ENCODE results near the gene NNMT.

Gene NNMT

GRCh38 chr11:114307524-114308203 lies 11.5 kb downstream of the NNMT start:
- H3K9ac ChIP-seq (ENCODE audit: low read length): no peak overlapping the region
- no peaks in the 10 kb centered on the region for H3K79me2 ChIP-seq (ENCODE audit: low read length)
- H4K20me1 ChIP-seq (ENCODE audit: insufficient read depth, low read length): no peaks in the 10 kb centered on the region
- no peak overlapping the region for H3K4me3 ChIP-seq (ENCODE audit: low read length)
- TF ChIP-seq EZH2 (optimal IDR thresholded peaks at IDR 0.05; ENCODE audit: low read depth, low read length) (no peak), EZH2phosphoT487 (IDR thresholded peaks at IDR 0.05; ENCODE audit: low read length) (no peak)
- TF ChIP-seq, protein P1, sequence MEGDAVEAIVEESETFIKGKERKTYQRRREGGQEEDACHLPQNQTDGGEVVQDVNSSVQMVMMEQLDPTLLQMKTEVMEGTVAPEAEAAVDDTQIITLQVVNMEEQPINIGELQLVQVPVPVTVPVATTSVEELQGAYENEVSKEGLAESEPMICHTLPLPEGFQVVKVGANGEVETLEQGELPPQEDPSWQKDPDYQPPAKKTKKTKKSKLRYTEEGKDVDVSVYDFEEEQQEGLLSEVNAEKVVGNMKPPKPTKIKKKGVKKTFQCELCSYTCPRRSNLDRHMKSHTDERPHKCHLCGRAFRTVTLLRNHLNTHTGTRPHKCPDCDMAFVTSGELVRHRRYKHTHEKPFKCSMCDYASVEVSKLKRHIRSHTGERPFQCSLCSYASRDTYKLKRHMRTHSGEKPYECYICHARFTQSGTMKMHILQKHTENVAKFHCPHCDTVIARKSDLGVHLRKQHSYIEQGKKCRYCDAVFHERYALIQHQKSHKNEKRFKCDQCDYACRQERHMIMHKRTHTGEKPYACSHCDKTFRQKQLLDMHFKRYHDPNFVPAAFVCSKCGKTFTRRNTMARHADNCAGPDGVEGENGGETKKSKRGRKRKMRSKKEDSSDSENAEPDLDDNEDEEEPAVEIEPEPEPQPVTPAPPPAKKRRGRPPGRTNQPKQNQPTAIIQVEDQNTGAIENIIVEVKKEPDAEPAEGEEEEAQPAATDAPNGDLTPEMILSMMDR (IDR thresholded peaks at IDR 0.05; ENCODE audit: low read length): no peak
- no peaks in the 10 kb centered on the region for H3K27me3 ChIP-seq (replicated peaks; ENCODE audit: insufficient read depth, low read length)
- DNase-seq: no peak
- H3K4me2 ChIP-seq (ENCODE audit: low read depth, low read length): no peak overlapping the region
- H3K4me1 ChIP-seq (ENCODE audit: low read length): no peaks in the 10 kb centered on the region
- H3K36me3 ChIP-seq (replicated peaks; ENCODE audit: insufficient read depth, low read length): no peaks in the 10 kb centered on the region
- H3F3A ChIP-seq (ENCODE audit: insufficient read depth, low read length): no peaks in the 10 kb centered on the region
- H3K9me2 ChIP-seq (replicated peaks; ENCODE audit: insufficient read depth, low read length): no peaks in the 10 kb centered on the region
- H2AFZ ChIP-seq (ENCODE audit: low read length): no peak overlapping the region
- no peak overlapping the region for H3K27ac ChIP-seq (ENCODE audit: low read length)
- H3K9me3 ChIP-seq (replicated peaks; ENCODE audit: insufficient read depth, low read length): no peaks in the 10 kb centered on the region

- Histone ChIP-seq H3K9me2 (replicated peaks; ENCODE audit: insufficient read depth, low read length) (no peaks in the 10 kb centered on the region), H3K36me3 (replicated peaks; ENCODE audit: insufficient read depth, low read length) (no peaks in the 10 kb centered on the region), H3K27me3 (replicated peaks; ENCODE audit: insufficient read depth, low read length) (no peaks in the 10 kb centered on the region), H3K27ac (ENCODE audit: low read length) (no peak overlapping the region), H3K4me1 (ENCODE audit: low read length) (no peaks in the 10 kb centered on the region), H3K79me2 (ENCODE audit: low read length) (no peaks in the 10 kb centered on the region), H2AFZ (ENCODE audit: low read length) (no peak overlapping the region), H4K20me1 (ENCODE audit: insufficient read depth, low read length) (no peaks in the 10 kb centered on the region), H3K9me3 (replicated peaks; ENCODE audit: insufficient read depth, low read length) (no peaks in the 10 kb centered on the region), H3K4me3 (ENCODE audit: low read length) (no peak overlapping the region), H3K9ac (ENCODE audit: low read length) (no peak overlapping the region), H3K4me2 (ENCODE audit: low read depth, low read length) (no peak overlapping the region), H3F3A (ENCODE audit: insufficient read depth, low read length) (no peaks in the 10 kb centered on the region)
- TF ChIP-seq EZH2 (optimal IDR thresholded peaks at IDR 0.05; ENCODE audit: low read depth, low read length) (no peak), EZH2phosphoT487 (IDR thresholded peaks at IDR 0.05; ENCODE audit: low read length) (no peak)
- TF ChIP-seq, protein P1 (IDR thresholded peaks at IDR 0.05; ENCODE audit: low read length): no peak
- no peak for DNase-seq
Observed at GRCh38 chr11:114308689-114309089, 12.5 kb downstream of the NNMT start.

DNA sequence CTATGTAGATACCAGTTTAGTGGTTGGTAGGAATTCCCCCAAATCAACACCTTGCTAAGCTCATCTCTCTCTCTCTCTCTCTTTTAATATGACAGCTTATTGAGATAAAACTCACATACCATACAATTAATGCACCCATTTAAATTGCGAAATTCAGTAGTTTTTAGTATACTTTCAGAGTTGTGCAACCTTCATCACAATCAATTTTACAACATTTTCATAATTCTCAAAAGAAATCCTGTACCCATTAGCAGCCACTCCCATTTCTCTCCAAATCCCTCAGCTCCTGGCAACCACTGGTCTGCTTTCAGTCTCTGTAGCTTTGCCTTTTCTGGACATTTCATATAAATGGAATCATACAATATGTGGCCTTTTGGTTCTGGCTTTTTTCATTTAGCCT lies 13.3 kb downstream of the NNMT start:
- H3K27ac ChIP-seq (ENCODE audit: low read length): no peak overlapping the region
- TF ChIP-seq EZH2 (optimal IDR thresholded peaks at IDR 0.05; ENCODE audit: low read depth, low read length): no peak
- TF ChIP-seq, protein P1 (IDR thresholded peaks at IDR 0.05; ENCODE audit: low read length): no peak
- TF ChIP-seq EZH2phosphoT487 (IDR thresholded peaks at IDR 0.05; ENCODE audit: low read length): no peak
- DNase-seq: no peak
- no peak overlapping the region for H3K9ac ChIP-seq (ENCODE audit: low read length)
- H2AFZ ChIP-seq (ENCODE audit: low read length): no peak overlapping the region
- H3K9me2 ChIP-seq (replicated peaks; ENCODE audit: insufficient read depth, low read length): no peaks in the 10 kb centered on the region
- no peaks in the 10 kb centered on the region for H3K9me3 ChIP-seq (replicated peaks; ENCODE audit: insufficient read depth, low read length)
- H3K36me3 ChIP-seq (replicated peaks; ENCODE audit: insufficient read depth, low read length): no peaks in the 10 kb centered on the region
- no peaks in the 10 kb centered on the region for H3K27me3 ChIP-seq (replicated peaks; ENCODE audit: insufficient read depth, low read length)
- H3F3A ChIP-seq (ENCODE audit: insufficient read depth, low read length): no peaks in the 10 kb centered on the region
- no peaks in the 10 kb centered on the region for H3K79me2 ChIP-seq (ENCODE audit: low read length)
- no peak overlapping the region for H3K4me3 ChIP-seq (ENCODE audit: low read length)
- H3K4me2 ChIP-seq (ENCODE audit: low read depth, low read length): no peak overlapping the region
- no peaks in the 10 kb centered on the region for H4K20me1 ChIP-seq (ENCODE audit: insufficient read depth, low read length)
- no peaks in the 10 kb centered on the region for H3K4me1 ChIP-seq (ENCODE audit: low read length)
